ENCODE data around the gene GJD4. TPM values are rescaled to one million over a fixed set of nuclear protein-coding genes. Genes with fewer than 3 reads are reported as not detected.

The GJD4 gene
- total and polyA plus RNA-seq, 2 experiments from 2014 or later, result not detected

DNA sequence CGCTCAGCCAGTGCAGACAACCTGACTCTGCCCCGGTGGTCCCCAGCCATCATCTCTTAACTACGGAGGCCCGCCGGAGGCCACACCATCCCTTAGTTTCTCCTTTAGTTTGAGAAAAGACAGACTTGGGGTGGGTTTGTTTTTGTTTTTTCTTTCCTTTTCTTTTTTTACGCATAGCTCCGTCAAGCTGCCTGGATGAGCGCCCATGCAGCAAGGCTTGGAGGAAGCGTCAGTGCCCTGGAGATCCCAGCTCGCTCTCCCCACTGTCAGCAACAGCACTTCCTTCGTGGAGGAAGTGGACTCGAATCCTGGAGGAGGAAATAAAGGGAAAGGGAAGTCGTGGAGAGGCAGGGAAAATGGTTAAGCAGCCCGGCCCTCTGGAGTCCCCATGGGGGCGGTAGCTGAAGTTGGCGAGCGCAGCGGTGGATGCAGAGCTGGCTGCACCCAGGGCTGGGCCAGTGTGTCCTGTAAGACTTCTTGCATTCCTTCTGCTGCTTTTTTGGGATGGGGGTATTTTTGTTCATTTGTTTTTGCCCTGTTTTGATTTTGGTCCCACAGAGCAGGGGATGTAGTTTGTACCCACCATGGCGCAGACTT lies 35.9 kb upstream of the GJD4 start (continued):
- TF ChIP-seq, protein P1, sequence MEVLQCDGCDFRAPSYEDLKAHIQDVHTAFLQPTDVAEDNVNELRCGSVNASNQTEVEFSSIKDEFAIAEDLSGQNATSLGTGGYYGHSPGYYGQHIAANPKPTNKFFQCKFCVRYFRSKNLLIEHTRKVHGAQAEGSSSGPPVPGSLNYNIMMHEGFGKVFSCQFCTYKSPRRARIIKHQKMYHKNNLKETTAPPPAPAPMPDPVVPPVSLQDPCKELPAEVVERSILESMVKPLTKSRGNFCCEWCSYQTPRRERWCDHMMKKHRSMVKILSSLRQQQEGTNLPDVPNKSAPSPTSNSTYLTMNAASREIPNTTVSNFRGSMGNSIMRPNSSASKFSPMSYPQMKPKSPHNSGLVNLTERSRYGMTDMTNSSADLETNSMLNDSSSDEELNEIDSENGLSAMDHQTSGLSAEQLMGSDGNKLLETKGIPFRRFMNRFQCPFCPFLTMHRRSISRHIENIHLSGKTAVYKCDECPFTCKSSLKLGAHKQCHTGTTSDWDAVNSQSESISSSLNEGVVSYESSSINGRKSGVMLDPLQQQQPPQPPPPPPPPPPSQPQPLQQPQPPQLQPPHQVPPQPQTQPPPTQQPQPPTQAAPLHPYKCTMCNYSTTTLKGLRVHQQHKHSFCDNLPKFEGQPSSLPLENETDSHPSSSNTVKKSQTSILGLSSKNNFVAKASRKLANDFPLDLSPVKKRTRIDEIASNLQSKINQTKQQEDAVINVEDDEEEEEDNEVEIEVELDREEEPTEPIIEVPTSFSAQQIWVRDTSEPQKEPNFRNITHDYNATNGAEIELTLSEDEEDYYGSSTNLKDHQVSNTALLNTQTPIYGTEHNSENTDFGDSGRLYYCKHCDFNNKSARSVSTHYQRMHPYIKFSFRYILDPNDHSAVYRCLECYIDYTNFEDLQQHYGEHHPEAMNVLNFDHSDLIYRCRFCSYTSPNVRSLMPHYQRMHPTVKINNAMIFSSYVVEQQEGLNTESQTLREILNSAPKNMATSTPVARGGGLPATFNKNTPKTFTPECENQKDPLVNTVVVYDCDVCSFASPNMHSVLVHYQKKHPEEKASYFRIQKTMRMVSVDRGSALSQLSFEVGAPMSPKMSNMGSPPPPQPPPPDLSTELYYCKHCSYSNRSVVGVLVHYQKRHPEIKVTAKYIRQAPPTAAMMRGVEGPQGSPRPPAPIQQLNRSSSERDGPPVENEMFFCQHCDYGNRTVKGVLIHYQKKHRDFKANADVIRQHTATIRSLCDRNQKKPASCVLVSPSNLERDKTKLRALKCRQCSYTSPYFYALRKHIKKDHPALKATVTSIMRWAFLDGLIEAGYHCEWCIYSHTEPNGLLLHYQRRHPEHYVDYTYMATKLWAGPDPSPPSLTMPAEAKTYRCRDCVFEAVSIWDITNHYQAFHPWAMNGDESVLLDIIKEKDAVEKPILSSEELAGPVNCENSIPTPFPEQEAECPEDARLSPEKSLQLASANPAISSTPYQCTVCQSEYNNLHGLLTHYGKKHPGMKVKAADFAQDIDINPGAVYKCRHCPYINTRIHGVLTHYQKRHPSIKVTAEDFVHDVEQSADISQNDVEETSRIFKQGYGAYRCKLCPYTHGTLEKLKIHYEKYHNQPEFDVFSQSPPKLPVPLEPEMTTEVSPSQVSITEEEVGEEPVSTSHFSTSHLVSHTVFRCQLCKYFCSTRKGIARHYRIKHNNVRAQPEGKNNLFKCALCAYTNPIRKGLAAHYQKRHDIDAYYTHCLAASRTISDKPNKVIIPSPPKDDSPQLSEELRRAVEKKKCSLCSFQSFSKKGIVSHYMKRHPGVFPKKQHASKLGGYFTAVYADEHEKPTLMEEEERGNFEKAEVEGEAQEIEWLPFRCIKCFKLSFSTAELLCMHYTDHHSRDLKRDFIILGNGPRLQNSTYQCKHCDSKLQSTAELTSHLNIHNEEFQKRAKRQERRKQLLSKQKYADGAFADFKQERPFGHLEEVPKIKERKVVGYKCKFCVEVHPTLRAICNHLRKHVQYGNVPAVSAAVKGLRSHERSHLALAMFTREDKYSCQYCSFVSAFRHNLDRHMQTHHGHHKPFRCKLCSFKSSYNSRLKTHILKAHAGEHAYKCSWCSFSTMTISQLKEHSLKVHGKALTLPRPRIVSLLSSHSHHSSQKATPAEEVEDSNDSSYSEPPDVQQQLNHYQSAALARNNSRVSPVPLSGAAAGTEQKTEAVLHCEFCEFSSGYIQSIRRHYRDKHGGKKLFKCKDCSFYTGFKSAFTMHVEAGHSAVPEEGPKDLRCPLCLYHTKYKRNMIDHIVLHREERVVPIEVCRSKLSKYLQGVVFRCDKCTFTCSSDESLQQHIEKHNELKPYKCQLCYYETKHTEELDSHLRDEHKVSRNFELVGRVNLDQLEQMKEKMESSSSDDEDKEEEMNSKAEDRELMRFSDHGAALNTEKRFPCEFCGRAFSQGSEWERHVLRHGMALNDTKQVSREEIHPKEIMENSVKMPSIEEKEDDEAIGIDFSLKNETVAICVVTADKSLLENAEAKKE (CRISPR knock-in tag; IDR thresholded peaks at IDR 0.05), result no peak

- H3K36me3 Mint-ChIP-seq (ENCODE audit: low read depth), result peaks cover 20% of the 10 kb centered on the region
- no peaks in the 10 kb centered on the region for H3F3A ChIP-seq (replicated peaks; ENCODE audit: low read depth)
- H3K4me1 ChIP-seq (ENCODE audit: insufficient read depth), result peaks cover 4% of the 10 kb centered on the region; the same call in 1 of the 2 replicates
- peaks cover 5% of the 10 kb centered on the region for H3K27me3 Mint-ChIP-seq (ENCODE audit: insufficient read depth, low read depth, poor library complexity)
- H3K27me3 ChIP-seq (ENCODE audit: insufficient read depth), result no peaks in the 10 kb centered on the region
- DNase-seq (ENCODE audit: low spot score) (no peak), ATAC-seq (no peak)
- H3K79me2 ChIP-seq (replicated peaks; ENCODE audit: insufficient read depth), result no peaks in the 10 kb centered on the region
- no peaks in the 10 kb centered on the region for H3K9me3 Mint-ChIP-seq
- no peaks in the 10 kb centered on the region; the same call in 1 of the 2 replicates for H4K20me1 ChIP-seq (replicated peaks; ENCODE audit: insufficient read depth)
- no peak overlapping the region for H3K4me3 ChIP-seq
- no peak overlapping the region for H3K4me2 ChIP-seq
- no peak overlapping the region for H2AFZ ChIP-seq
- H3K4me3 Mint-ChIP-seq, result no peak overlapping the region
- no peak overlapping the region for H3K27ac ChIP-seq (ENCODE audit: low read depth)
- H3K4me1 Mint-ChIP-seq, result peaks cover 9% of the 10 kb centered on the region
- H3K36me3 ChIP-seq (ENCODE audit: insufficient read depth), result no peaks in the 10 kb centered on the region
- no peak overlapping the region for H3K27ac Mint-ChIP-seq
- H3K9me2 ChIP-seq (ENCODE audit: insufficient read depth), result no peaks in the 10 kb centered on the region
- TF ChIP-seq JUNB (IDR thresholded peaks at IDR 0.05; ENCODE audit: unreplicated experiment) (no peak), REST (IDR thresholded peaks at IDR 0.05; ENCODE audit: unreplicated experiment) (no peak), CREB1 (CRISPR knock-in tag; IDR thresholded peaks at IDR 0.05; ENCODE audit: low read depth) (no peak), STAT1 (IDR thresholded peaks at IDR 0.05; ENCODE audit: unreplicated experiment) (no peak), ZNF114 (CRISPR knock-in tag; IDR thresholded peaks at IDR 0.05) (no peak), NANOG (IDR thresholded peaks at IDR 0.05; ENCODE audit: borderline replicate concordance) (no peak), ZNF331 (CRISPR knock-in tag; IDR thresholded peaks at IDR 0.05; ENCODE audit: low read depth) (no peak)
- TF ChIP-seq, protein P2, sequence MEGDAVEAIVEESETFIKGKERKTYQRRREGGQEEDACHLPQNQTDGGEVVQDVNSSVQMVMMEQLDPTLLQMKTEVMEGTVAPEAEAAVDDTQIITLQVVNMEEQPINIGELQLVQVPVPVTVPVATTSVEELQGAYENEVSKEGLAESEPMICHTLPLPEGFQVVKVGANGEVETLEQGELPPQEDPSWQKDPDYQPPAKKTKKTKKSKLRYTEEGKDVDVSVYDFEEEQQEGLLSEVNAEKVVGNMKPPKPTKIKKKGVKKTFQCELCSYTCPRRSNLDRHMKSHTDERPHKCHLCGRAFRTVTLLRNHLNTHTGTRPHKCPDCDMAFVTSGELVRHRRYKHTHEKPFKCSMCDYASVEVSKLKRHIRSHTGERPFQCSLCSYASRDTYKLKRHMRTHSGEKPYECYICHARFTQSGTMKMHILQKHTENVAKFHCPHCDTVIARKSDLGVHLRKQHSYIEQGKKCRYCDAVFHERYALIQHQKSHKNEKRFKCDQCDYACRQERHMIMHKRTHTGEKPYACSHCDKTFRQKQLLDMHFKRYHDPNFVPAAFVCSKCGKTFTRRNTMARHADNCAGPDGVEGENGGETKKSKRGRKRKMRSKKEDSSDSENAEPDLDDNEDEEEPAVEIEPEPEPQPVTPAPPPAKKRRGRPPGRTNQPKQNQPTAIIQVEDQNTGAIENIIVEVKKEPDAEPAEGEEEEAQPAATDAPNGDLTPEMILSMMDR (conservative IDR thresholded peaks at IDR 0.05; ENCODE audit: low read depth in 2 of 2), result no peak
These were observed 35.3 kb upstream of the GJD4 start for GRCh38 chr10:35569836-35570235.
